GM23338 (cell line): ENCODE results near the gene RCOR3. TPM values are rescaled to one million over a fixed set of nuclear protein-coding genes. Genes with fewer than 3 reads are reported as not detected.

ENCODE experiments used
- ATAC-seq: fragments of 200-7000 bp; cut with Tn5 transposase; 3 replicates; pipeline ENCODE4 v1.9.1; 2020
- DNase-seq: peaks from one replicate; pipeline ENCODE4 v3.0.0-alpha.2; 2015; ENCODE audit warnings: low spot score
- H2AFZ ChIP-seq: fragments of 200-600 bp; sonication (generic); 2 replicates; pipeline ENCODE4 v1.8.0; 2016; ENCODE audit warnings: antibody characterized with exemption, mild to moderate bottlenecking, moderate library complexity
- H3F3A ChIP-seq: fragments of 200-600 bp; sonication (generic); replicated peaks from 2 replicates; pipeline ENCODE4 v1.8.0; 2017; ENCODE audit warnings: antibody characterized with exemption, mixed run types, low read depth
- H3K27ac ChIP-seq: fragments of 200-600 bp; sonication (generic); 2 replicates; pipeline ENCODE4 v1.6.1; 2016; ENCODE audit warnings: low read depth
- H3K27me3 ChIP-seq: fragments of 200-600 bp; sonication (generic); 2 replicates; pipeline ENCODE4 v1.8.0; 2016; ENCODE audit warnings: mild to moderate bottlenecking, mixed run types, moderate library complexity; ENCODE audit not compliant: insufficient read depth
- H3K36me3 ChIP-seq: fragments of 200-600 bp; sonication (generic); 2 replicates; pipeline ENCODE4 v1.8.0; 2016; ENCODE audit warnings: mild to moderate bottlenecking; ENCODE audit not compliant: insufficient read depth
- H3K4me1 ChIP-seq: fragments of 200-600 bp; sonication (generic); 2 replicates; pipeline ENCODE4 v1.8.0; 2016; ENCODE audit warnings: mild to moderate bottlenecking, moderate library complexity; ENCODE audit not compliant: insufficient read depth
- H3K4me2 ChIP-seq: fragments of 200-600 bp; sonication (generic); 2 replicates; pipeline ENCODE4 v1.7.1; 2017; ENCODE audit warnings: mixed run types
- H3K4me3 ChIP-seq: fragments of 200-600 bp; sonication (generic); 2 replicates; pipeline ENCODE4 v1.6.1; 2016; ENCODE audit warnings: mixed run types
- H3K79me2 ChIP-seq: fragments of 200-600 bp; sonication (generic); replicated peaks from 2 replicates; pipeline ENCODE4 v1.8.0; 2017; ENCODE audit warnings: mild to moderate bottlenecking; ENCODE audit not compliant: insufficient read depth
- H3K9me2 ChIP-seq: fragments of 200-600 bp; sonication (generic); 2 replicates; pipeline ENCODE4 v1.8.0; 2017; ENCODE audit not compliant: insufficient read depth
- H4K20me1 ChIP-seq: fragments of 200-600 bp; sonication (generic); replicated peaks from 2 replicates; pipeline ENCODE4 v1.8.0; 2017; ENCODE audit warnings: mild to moderate bottlenecking; ENCODE audit not compliant: insufficient read depth
- H3K27ac Mint-ChIP-seq: 2 replicates; pipeline ENCODE4 v1.8.0; 2020; ENCODE audit warnings: inconsistent platforms, mild to moderate bottlenecking, moderate library complexity, mixed read lengths
- H3K27me3 Mint-ChIP-seq: 3 replicates; pipeline ENCODE4 v1.8.0; 2022; ENCODE audit warnings: low read depth, mild to moderate bottlenecking, moderate library complexity, mixed read lengths, inconsistent platforms; ENCODE audit not compliant: insufficient read depth, poor library complexity
- H3K36me3 Mint-ChIP-seq: 3 replicates; pipeline ENCODE4 v1.8.0; 2021; ENCODE audit warnings: low read depth, mild to moderate bottlenecking, inconsistent platforms, moderate library complexity, mixed read lengths
- H3K4me1 Mint-ChIP-seq: 3 replicates; pipeline ENCODE4 v1.8.0; 2020; ENCODE audit warnings: mild to moderate bottlenecking, inconsistent platforms, mixed read lengths
- H3K4me3 Mint-ChIP-seq: 3 replicates; pipeline ENCODE4 v1.8.0; 2021; ENCODE audit warnings: moderate library complexity, mild to moderate bottlenecking, inconsistent platforms, mixed read lengths
- H3K9me3 Mint-ChIP-seq: 3 replicates; pipeline ENCODE4 v1.8.0; 2020; ENCODE audit warnings: moderate library complexity, mild to moderate bottlenecking, inconsistent platforms, mixed read lengths
- CREB1 ChIP-seq: fragments of 250-450 bp; sonication (Bioruptor Pico); IDR thresholded peaks from 2 replicates; pipeline ENCODE4 v1.5.0; 2020; ENCODE audit warnings: low read depth, mild to moderate bottlenecking, moderate library complexity
- CTCF ChIP-seq, 2 experiments: fragments of 200-600 bp in 1 of 2; sonication (generic) in 1 of 2; conservative IDR thresholded peaks; 2 replicates each; pipeline versions ENCODE4 v1.5.1 to v1.6.1; 2016 to 2017; ENCODE audit warnings: antibody characterized with exemption in 2 of 2, low read depth in 2 of 2, mild to moderate bottlenecking in 2 of 2, moderate library complexity in 1 of 2
- NANOG ChIP-seq: IDR thresholded peaks from 2 replicates; pipeline ENCODE4 v1.6.1; 2016; ENCODE audit warnings: antibody characterized with exemption, borderline replicate concordance
- POLR2AphosphoS5 ChIP-seq: IDR thresholded peaks from 2 replicates; pipeline ENCODE4 v1.6.1; 2016; ENCODE audit warnings: antibody characterized with exemption, low read depth
- STAT1 ChIP-seq: IDR thresholded peaks from one replicate; pipeline ENCODE4 v1.6.1; 2016; ENCODE audit warnings: antibody characterized with exemption; ENCODE audit not compliant: unreplicated experiment
- ZNF114 ChIP-seq: fragments of 250-450 bp; sonication (Bioruptor Pico); IDR thresholded peaks from 2 replicates; pipeline ENCODE4 v1.5.0; 2020; ENCODE audit warnings: mild to moderate bottlenecking, moderate library complexity
- ZNF331 ChIP-seq: fragments of 250-450 bp; sonication (Bioruptor Pico); IDR thresholded peaks from 2 replicates; pipeline ENCODE4 v1.5.0; 2020; ENCODE audit warnings: low read depth, mild to moderate bottlenecking, moderate library complexity
- polyA plus RNA-seq: library from polyadenylated mRNA; unstranded; fragments of >200 nt; fragmentation: Nextera tagmentation; extraction: Ambion mirVana; gene quantifications from 2 replicates; pipeline ENCODE4 v1.2.1, GENCODE V29; 2016
- total RNA-seq: library from RNA; depleted of rRNA; stranded (reverse); fragments of >200 nt; shearing (Covaris generic); gene quantifications from 2 replicates; pipeline ENCODE4 v1.2.3, GENCODE V29; 2014
- TF ChIP-seq, protein P1 (sequence below): IDR thresholded peaks from 2 replicates; pipeline ENCODE4 v1.6.1; 2016; ENCODE audit warnings: antibody characterized with exemption
- TF ChIP-seq, protein P2 (sequence below): IDR thresholded peaks from one replicate; pipeline ENCODE4 v1.6.1; 2018; ENCODE audit warnings: antibody characterized with exemption; ENCODE audit not compliant: unreplicated experiment

The RCOR3 gene
- total and polyA plus RNA-seq, 2 experiments from 2014 or later: 19.4 to 26.2 TPM

- Mint-ChIP-seq H3K27ac (no peak overlapping the region), H3K36me3 (no peaks in the 10 kb centered on the region; the same call in 2 of the 3 replicates), H3K27me3 (peaks cover 8% of the 10 kb centered on the region), H3K9me3 (no peaks in the 10 kb centered on the region), H3K4me1 (peaks cover 26% of the 10 kb centered on the region), H3K4me3 (no peak overlapping the region)
- DNase-seq (no peak), ATAC-seq (no peak)
- Histone ChIP-seq H3K79me2 (peaks cover 36% of the 10 kb centered on the region), H3K4me1 (peaks cover 3% of the 10 kb centered on the region; the same call in 1 of the 2 replicates), H2AFZ (no peak overlapping the region), H3K4me2 (no peak overlapping the region), H4K20me1 (no peaks in the 10 kb centered on the region), H3F3A (no peaks in the 10 kb centered on the region), H3K36me3 (no peaks in the 10 kb centered on the region), H3K27ac (no peak overlapping the region), H3K27me3 (no peaks in the 10 kb centered on the region), H3K4me3 (no peak overlapping the region), H3K9me2 (no peaks in the 10 kb centered on the region)
- TF ChIP-seq STAT1 (no peak), POLR2AphosphoS5 (no peak)
Measured at GRCh38 chr1:211340622-211341507, 81.7 kb downstream of the RCOR3 start.

DNA sequence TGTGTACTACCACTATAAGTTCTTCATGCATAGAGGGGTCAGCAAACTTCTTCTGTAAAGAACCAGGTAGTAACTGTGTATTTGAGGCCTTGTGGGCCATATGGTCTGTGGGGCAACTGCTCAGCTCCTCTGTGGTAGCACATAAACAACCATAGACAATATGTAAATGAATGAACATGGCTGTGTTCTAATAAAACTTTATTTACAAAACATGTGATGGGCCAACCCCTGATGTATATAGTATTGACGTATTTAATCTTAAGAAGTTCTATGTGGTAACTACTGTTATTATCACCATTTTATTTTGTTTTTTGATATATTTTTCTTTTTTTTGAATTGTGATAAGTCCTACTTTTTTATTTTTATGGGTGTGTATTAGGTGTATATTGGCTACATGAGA, 82.8 kb downstream of the RCOR3 start:
- Histone ChIP-seq H3K27ac (no peak overlapping the region), H3F3A (no peaks in the 10 kb centered on the region), H4K20me1 (no peaks in the 10 kb centered on the region), H2AFZ (no peak overlapping the region), H3K36me3 (no peaks in the 10 kb centered on the region), H3K4me2 (no peak overlapping the region), H3K27me3 (no peaks in the 10 kb centered on the region), H3K79me2 (peaks cover 26% of the 10 kb centered on the region), H3K4me1 (peaks cover 9% of the 10 kb centered on the region), H3K4me3 (no peak overlapping the region), H3K9me2 (no peaks in the 10 kb centered on the region)
- H3K36me3 Mint-ChIP-seq: no peaks in the 10 kb centered on the region; the same call in 2 of the 3 replicates
- ATAC-seq (no peak), DNase-seq (no peak)
- no peaks in the 10 kb centered on the region for H3K9me3 Mint-ChIP-seq
- H3K4me1 Mint-ChIP-seq: peaks cover 25% of the 10 kb centered on the region
- no peak overlapping the region for H3K27ac Mint-ChIP-seq
- H3K4me3 Mint-ChIP-seq: no peak overlapping the region
- H3K27me3 Mint-ChIP-seq: peaks cover 8% of the 10 kb centered on the region
- TF ChIP-seq CREB1: no peak
- no peak for TF ChIP-seq NANOG
- TF ChIP-seq, protein P1, sequence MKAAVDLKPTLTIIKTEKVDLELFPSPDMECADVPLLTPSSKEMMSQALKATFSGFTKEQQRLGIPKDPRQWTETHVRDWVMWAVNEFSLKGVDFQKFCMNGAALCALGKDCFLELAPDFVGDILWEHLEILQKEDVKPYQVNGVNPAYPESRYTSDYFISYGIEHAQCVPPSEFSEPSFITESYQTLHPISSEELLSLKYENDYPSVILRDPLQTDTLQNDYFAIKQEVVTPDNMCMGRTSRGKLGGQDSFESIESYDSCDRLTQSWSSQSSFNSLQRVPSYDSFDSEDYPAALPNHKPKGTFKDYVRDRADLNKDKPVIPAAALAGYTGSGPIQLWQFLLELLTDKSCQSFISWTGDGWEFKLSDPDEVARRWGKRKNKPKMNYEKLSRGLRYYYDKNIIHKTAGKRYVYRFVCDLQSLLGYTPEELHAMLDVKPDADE: no peak
- TF ChIP-seq ZNF114 (CRISPR knock-in tag): no peak
- TF ChIP-seq, protein P2, sequence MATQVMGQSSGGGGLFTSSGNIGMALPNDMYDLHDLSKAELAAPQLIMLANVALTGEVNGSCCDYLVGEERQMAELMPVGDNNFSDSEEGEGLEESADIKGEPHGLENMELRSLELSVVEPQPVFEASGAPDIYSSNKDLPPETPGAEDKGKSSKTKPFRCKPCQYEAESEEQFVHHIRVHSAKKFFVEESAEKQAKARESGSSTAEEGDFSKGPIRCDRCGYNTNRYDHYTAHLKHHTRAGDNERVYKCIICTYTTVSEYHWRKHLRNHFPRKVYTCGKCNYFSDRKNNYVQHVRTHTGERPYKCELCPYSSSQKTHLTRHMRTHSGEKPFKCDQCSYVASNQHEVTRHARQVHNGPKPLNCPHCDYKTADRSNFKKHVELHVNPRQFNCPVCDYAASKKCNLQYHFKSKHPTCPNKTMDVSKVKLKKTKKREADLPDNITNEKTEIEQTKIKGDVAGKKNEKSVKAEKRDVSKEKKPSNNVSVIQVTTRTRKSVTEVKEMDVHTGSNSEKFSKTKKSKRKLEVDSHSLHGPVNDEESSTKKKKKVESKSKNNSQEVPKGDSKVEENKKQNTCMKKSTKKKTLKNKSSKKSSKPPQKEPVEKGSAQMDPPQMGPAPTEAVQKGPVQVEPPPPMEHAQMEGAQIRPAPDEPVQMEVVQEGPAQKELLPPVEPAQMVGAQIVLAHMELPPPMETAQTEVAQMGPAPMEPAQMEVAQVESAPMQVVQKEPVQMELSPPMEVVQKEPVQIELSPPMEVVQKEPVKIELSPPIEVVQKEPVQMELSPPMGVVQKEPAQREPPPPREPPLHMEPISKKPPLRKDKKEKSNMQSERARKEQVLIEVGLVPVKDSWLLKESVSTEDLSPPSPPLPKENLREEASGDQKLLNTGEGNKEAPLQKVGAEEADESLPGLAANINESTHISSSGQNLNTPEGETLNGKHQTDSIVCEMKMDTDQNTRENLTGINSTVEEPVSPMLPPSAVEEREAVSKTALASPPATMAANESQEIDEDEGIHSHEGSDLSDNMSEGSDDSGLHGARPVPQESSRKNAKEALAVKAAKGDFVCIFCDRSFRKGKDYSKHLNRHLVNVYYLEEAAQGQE: no peak
- TF ChIP-seq CTCF (conservative IDR thresholded peaks at IDR 0.05; ENCODE audit: low read depth in 2 of 2): no peak
- TF ChIP-seq STAT1: no peak
- no peak for TF ChIP-seq ZNF331 (CRISPR knock-in tag)
